ENCODE data around the gene ZKSCAN5. TPM values are rescaled to one million over a fixed set of nuclear protein-coding genes. Genes with fewer than 3 reads are reported as not detected.

ZKSCAN5 gene
- total RNA-seq, 1 donor from 2014 or later = 4.4 TPM

GRCh38 chr7:99469381-99470065, 34.9 kb upstream of the ZKSCAN5 start:
- no peaks in the 10 kb centered on the region for H3K27me3 ChIP-seq
- intact Hi-C loops (cut with DNase I) = no loop called here
- no peak overlapping the region for H3K4me3 ChIP-seq
- H3K9me3 ChIP-seq = no peaks in the 10 kb centered on the region
- H3K4me1 ChIP-seq = peaks cover 10 to 26% of the 10 kb centered on the region in 2 donors
- no peak overlapping the region for H3K27ac ChIP-seq
- no peak for DNase-seq (ENCODE audit: low spot score in 2 of 2)
- TF ChIP-seq, protein P1, sequence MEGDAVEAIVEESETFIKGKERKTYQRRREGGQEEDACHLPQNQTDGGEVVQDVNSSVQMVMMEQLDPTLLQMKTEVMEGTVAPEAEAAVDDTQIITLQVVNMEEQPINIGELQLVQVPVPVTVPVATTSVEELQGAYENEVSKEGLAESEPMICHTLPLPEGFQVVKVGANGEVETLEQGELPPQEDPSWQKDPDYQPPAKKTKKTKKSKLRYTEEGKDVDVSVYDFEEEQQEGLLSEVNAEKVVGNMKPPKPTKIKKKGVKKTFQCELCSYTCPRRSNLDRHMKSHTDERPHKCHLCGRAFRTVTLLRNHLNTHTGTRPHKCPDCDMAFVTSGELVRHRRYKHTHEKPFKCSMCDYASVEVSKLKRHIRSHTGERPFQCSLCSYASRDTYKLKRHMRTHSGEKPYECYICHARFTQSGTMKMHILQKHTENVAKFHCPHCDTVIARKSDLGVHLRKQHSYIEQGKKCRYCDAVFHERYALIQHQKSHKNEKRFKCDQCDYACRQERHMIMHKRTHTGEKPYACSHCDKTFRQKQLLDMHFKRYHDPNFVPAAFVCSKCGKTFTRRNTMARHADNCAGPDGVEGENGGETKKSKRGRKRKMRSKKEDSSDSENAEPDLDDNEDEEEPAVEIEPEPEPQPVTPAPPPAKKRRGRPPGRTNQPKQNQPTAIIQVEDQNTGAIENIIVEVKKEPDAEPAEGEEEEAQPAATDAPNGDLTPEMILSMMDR (IDR thresholded peaks at IDR 0.05) = no peak
- H3K36me3 ChIP-seq = no peaks in the 10 kb centered on the region

DNA sequence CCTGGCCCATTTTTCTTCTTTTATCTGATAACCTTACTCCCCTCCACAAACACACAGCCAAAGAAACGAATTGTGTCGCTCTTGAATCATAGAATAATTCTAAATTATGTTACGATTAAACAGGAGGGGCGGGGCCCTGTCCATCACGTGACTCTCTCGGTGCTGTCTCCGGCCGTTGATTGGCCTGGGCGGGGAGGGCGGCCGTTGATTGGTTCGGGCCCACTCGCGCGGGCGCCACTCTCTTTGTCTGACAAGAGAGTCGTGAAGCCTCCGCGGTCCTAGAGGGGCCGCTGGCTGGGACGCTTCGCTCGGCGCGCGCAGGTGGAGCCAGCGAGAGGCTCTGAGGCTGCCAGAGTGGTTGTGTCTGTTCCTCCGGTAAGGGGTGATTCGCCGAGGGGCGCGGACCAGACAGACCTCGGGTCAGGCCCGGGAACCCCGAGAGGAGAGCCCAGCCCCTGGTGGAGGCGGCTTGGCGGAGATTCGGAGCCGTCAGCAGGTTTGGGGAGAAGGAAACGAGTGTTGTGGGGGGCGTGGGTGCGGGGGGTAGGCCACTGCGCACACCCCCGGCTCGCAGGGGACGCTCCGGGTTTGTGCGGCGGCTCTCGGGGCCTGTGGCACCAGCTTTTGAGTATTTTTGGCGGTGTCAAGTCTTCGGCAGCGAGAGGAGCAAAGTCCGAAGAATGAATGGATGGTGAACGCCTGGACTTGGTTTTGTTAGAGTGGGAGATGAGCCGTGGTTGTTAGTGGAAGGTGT, 31.7 kb upstream of the ZKSCAN5 start, which contains the start of gene ZNF789:
Gene ZNF789, plus strand, starts transcription at position 330 of the 754 bp plus-strand sequence. CDS start 3,567 bp downstream, outside the sequence.
- DNase-seq (ENCODE audit: low spot score in 2 of 2) = peak; percentile 94 to 99
- Histone ChIP-seq H3K4me1 (peaks cover 0 to 14% of the 10 kb centered on the region in 2 donors), H3K9me3 (no peaks in the 10 kb centered on the region), H3K4me3 (peak within 1 kb of the TSS; percentile 61 to 95), H3K36me3 (no peaks in the 10 kb centered on the region), H3K27ac (peak within 1 kb of the TSS; percentile 83 to 86), H3K27me3 (no peaks in the 10 kb centered on the region)
- intact Hi-C loops (cut with DNase I) = loop anchor here (1.0 to 2.0 kb wide), 3 partner anchors 27 to 64 kb away; partner anchors contain the start of genes BUD31, PDAP1 and ZKSCAN5
- TF ChIP-seq, protein P1 (IDR thresholded peaks at IDR 0.05) = no peak

DNA sequence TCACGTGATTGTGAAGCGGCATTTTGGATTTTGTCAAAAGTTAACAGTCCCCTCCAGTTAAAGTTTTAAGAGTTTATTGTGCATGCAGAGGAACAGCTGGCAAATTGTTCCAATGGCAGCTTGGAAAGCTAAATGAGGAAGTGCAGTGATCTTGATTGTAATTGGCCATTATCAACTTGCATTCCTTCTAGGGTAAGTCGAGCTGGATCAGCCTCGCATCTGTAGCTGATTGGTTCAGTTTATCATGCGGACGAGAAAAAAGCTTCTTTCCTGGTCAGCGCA, 31.2 kb upstream of the ZKSCAN5 start:
- peaks cover 0 to 14% of the 10 kb centered on the region in 2 donors for H3K4me1 ChIP-seq
- H3K27me3 ChIP-seq = no peaks in the 10 kb centered on the region
- TF ChIP-seq, protein P1 (IDR thresholded peaks at IDR 0.05) = no peak
- DNase-seq (ENCODE audit: low spot score in 2 of 2) = no peak
- no peaks in the 10 kb centered on the region for H3K36me3 ChIP-seq
- intact Hi-C loops (cut with DNase I) = loop anchor here (2.0 kb wide), 1 partner anchor 64 kb away; the partner anchor contains the start of genes BUD31 and PDAP1
- peak overlapping the region; percentile 61 to 95 for H3K4me3 ChIP-seq
- H3K27ac ChIP-seq = peak overlapping the region in 1 of 2 donors; percentile 83
- H3K9me3 ChIP-seq = no peaks in the 10 kb centered on the region

GRCh38 chr7:99476107-99476506, 28.4 kb upstream of the ZKSCAN5 start:
- TF ChIP-seq, protein P1 (IDR thresholded peaks at IDR 0.05) = no peak
- intact Hi-C loops (cut with DNase I) = no loop called here
- Histone ChIP-seq H3K9me3 (no peaks in the 10 kb centered on the region), H3K27me3 (no peaks in the 10 kb centered on the region), H3K36me3 (peaks cover 7 to 8% of the 10 kb centered on the region in 2 donors), H3K27ac (no peak overlapping the region), H3K4me3 (no peak overlapping the region), H3K4me1 (peaks cover 0 to 14% of the 10 kb centered on the region in 2 donors)
- no peak for DNase-seq (ENCODE audit: low spot score in 2 of 2)

GRCh38 chr7:99478464-99479440, 25.7 kb upstream of the ZKSCAN5 start:
- H3K4me3 ChIP-seq = no peak overlapping the region
- no peaks in the 10 kb centered on the region for H3K27me3 ChIP-seq
- H3K36me3 ChIP-seq = peaks cover 8 to 17% of the 10 kb centered on the region in 2 donors
- no peaks in the 10 kb centered on the region for H3K9me3 ChIP-seq
- TF ChIP-seq, protein P1 (IDR thresholded peaks at IDR 0.05) = no peak
- H3K4me1 ChIP-seq = peaks cover 0 to 3% of the 10 kb centered on the region in 2 donors
- no peak overlapping the region for H3K27ac ChIP-seq
- intact Hi-C loops (cut with DNase I) = no loop called here
- DNase-seq (ENCODE audit: low spot score in 2 of 2) = no peak
